DND-41 (cell line): Measurements from ENCODE around the gene KRTAP4-6.
"Not testable (repeated sequence)": the region's sequence is repeated elsewhere in the genome, so short reads cannot be mapped to it uniquely, and the experiment has no call there.

Experiments
- EZH2 ChIP-seq: IDR thresholded peaks from 3 replicates; pipeline ENCODE4 v1.6.1; 2012; ENCODE audit warnings: borderline replicate concordance, low read depth, mild to moderate bottlenecking, moderate library complexity, low read length, inconsistent platforms; ENCODE audit not compliant: severe bottlenecking
- TF ChIP-seq, protein P1 (sequence below): IDR thresholded peaks from 2 replicates; pipeline ENCODE4 v1.5.1; 2012; ENCODE audit warnings: borderline replicate concordance, low read length, moderate library complexity, mild to moderate bottlenecking; ENCODE audit not compliant: poor library complexity, severe bottlenecking; ENCODE audit errors: extremely low read depth

- TF ChIP-seq, protein P1, sequence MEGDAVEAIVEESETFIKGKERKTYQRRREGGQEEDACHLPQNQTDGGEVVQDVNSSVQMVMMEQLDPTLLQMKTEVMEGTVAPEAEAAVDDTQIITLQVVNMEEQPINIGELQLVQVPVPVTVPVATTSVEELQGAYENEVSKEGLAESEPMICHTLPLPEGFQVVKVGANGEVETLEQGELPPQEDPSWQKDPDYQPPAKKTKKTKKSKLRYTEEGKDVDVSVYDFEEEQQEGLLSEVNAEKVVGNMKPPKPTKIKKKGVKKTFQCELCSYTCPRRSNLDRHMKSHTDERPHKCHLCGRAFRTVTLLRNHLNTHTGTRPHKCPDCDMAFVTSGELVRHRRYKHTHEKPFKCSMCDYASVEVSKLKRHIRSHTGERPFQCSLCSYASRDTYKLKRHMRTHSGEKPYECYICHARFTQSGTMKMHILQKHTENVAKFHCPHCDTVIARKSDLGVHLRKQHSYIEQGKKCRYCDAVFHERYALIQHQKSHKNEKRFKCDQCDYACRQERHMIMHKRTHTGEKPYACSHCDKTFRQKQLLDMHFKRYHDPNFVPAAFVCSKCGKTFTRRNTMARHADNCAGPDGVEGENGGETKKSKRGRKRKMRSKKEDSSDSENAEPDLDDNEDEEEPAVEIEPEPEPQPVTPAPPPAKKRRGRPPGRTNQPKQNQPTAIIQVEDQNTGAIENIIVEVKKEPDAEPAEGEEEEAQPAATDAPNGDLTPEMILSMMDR = not testable (repeated sequence)
- TF ChIP-seq EZH2 = not testable (repeated sequence)
Observed at GRCh38 chr17:41104386-41105038, 35.8 kb downstream of the KRTAP4-6 start.
